ENCODE results near the gene IFNA8. TPM values are rescaled to one million over a fixed set of nuclear protein-coding genes. Genes with fewer than 3 reads are reported as not detected.

IFNA8 gene
- total and polyA plus RNA-seq, 2 experiments from 2014 or later: not detected

- no peaks in the 10 kb centered on the region for H3F3A ChIP-seq (replicated peaks; ENCODE audit: low read depth)
- H3K4me2 ChIP-seq: no peak overlapping the region
- Mint-ChIP-seq H3K36me3 (ENCODE audit: low read depth) (no peaks in the 10 kb centered on the region), H3K27me3 (ENCODE audit: insufficient read depth, low read depth, poor library complexity) (peaks cover 7% of the 10 kb centered on the region), H3K4me3 (no peak overlapping the region), H3K9me3 (no peaks in the 10 kb centered on the region), H3K27ac (no peak overlapping the region; the same call in 1 of the 2 replicates), H3K4me1 (peaks cover 12% of the 10 kb centered on the region; the same call in 2 of the 3 replicates)
- no peaks in the 10 kb centered on the region for H3K79me2 ChIP-seq (replicated peaks; ENCODE audit: insufficient read depth)
- no peak overlapping the region for H3K4me3 ChIP-seq
- ATAC-seq (no peak; the same call in 2 of the 3 replicates), DNase-seq (ENCODE audit: low spot score) (peak; percentile 28)
- H4K20me1 ChIP-seq (replicated peaks; ENCODE audit: insufficient read depth): no peaks in the 10 kb centered on the region
- no peak overlapping the region for H3K27ac ChIP-seq (ENCODE audit: low read depth)
- peaks cover 10% of the 10 kb centered on the region for H3K4me1 ChIP-seq (ENCODE audit: insufficient read depth)
- TF ChIP-seq EZH2 (IDR thresholded peaks at IDR 0.05; ENCODE audit: low read depth, unreplicated experiment): no peak
- no peak for TF ChIP-seq CREB1 (CRISPR knock-in tag; IDR thresholded peaks at IDR 0.05; ENCODE audit: low read depth)
- TF ChIP-seq ZNF331 (CRISPR knock-in tag; IDR thresholded peaks at IDR 0.05; ENCODE audit: low read depth): no peak
- no peak for TF ChIP-seq EZH2phosphoT487 (IDR thresholded peaks at IDR 0.05; ENCODE audit: unreplicated experiment)
- no peak overlapping the region for H2AFZ ChIP-seq
- no peaks in the 10 kb centered on the region for H3K36me3 ChIP-seq (ENCODE audit: insufficient read depth)
- no peaks in the 10 kb centered on the region for H3K9me2 ChIP-seq (ENCODE audit: insufficient read depth)
- H3K27me3 ChIP-seq (ENCODE audit: insufficient read depth): no peaks in the 10 kb centered on the region
These were observed 41.9 kb downstream of the IFNA8 start for GRCh38 chr9:21450733-21451394.

- Mint-ChIP-seq H3K4me3 (no peak overlapping the region), H3K27ac (no peak overlapping the region), H3K4me1 (peaks cover 9% of the 10 kb centered on the region; the same call in 2 of the 3 replicates), H3K36me3 (ENCODE audit: low read depth) (no peaks in the 10 kb centered on the region), H3K9me3 (0 out of 3 replicates have a peak, but pooled peaks cover 2% of the 10 kb centered on the region), H3K27me3 (ENCODE audit: insufficient read depth, low read depth, poor library complexity) (peaks cover 5% of the 10 kb centered on the region)
- no peak overlapping the region for H2AFZ ChIP-seq
- H3K4me3 ChIP-seq: no peak overlapping the region
- H4K20me1 ChIP-seq (replicated peaks; ENCODE audit: insufficient read depth): no peaks in the 10 kb centered on the region
- H3K36me3 ChIP-seq (ENCODE audit: insufficient read depth): no peaks in the 10 kb centered on the region
- peaks cover 10% of the 10 kb centered on the region for H3K4me1 ChIP-seq (ENCODE audit: insufficient read depth)
- no peak for ATAC-seq
- no peak for DNase-seq (ENCODE audit: low spot score)
- H3K9me2 ChIP-seq (ENCODE audit: insufficient read depth): no peaks in the 10 kb centered on the region
- H3K4me2 ChIP-seq: no peak overlapping the region
- H3K27me3 ChIP-seq (ENCODE audit: insufficient read depth): no peaks in the 10 kb centered on the region
- no peak overlapping the region for H3K27ac ChIP-seq (ENCODE audit: low read depth)
- no peaks in the 10 kb centered on the region for H3K79me2 ChIP-seq (replicated peaks; ENCODE audit: insufficient read depth)
- no peaks in the 10 kb centered on the region for H3F3A ChIP-seq (replicated peaks; ENCODE audit: low read depth)
- no peak for TF ChIP-seq JUNB (IDR thresholded peaks at IDR 0.05; ENCODE audit: unreplicated experiment)
- no peak for TF ChIP-seq ZNF331 (CRISPR knock-in tag; IDR thresholded peaks at IDR 0.05; ENCODE audit: low read depth)
- no peak for TF ChIP-seq CREB1 (CRISPR knock-in tag; IDR thresholded peaks at IDR 0.05; ENCODE audit: low read depth)
- no peak for TF ChIP-seq EZH2phosphoT487 (IDR thresholded peaks at IDR 0.05; ENCODE audit: unreplicated experiment)
- TF ChIP-seq ZNF114 (CRISPR knock-in tag; IDR thresholded peaks at IDR 0.05): no peak
- no peak for TF ChIP-seq STAT1 (IDR thresholded peaks at IDR 0.05; ENCODE audit: unreplicated experiment)
- no peak for TF ChIP-seq CTCF (conservative IDR thresholded peaks at IDR 0.05; ENCODE audit: low read depth in 2 of 2)
- no peak for TF ChIP-seq NANOG (IDR thresholded peaks at IDR 0.05; ENCODE audit: borderline replicate concordance)
- no peak for TF ChIP-seq POLR2AphosphoS5 (IDR thresholded peaks at IDR 0.05; ENCODE audit: low read depth)
- no peak for TF ChIP-seq ETS1 (IDR thresholded peaks at IDR 0.05)
- TF ChIP-seq ZNF462 (CRISPR knock-in tag; IDR thresholded peaks at IDR 0.05): no peak
These were observed 43.8 kb downstream of the IFNA8 start for GRCh38 chr9:21452681-21453080.

Measured in GM23338 (cell line).